H1 (cell line): ENCODE data around the gene CCDC83. TPM values are rescaled to one million over a fixed set of nuclear protein-coding genes. Genes with fewer than 3 reads are reported as not detected.

Experiments
- BACH1 ChIP-seq: IDR thresholded peaks from 2 replicates; pipeline ENCODE4 v1.6.1; 2012; ENCODE audit warnings: low read length, improper control_type of control experiment
- CBX5 ChIP-seq: fragments of 300-800, 300-1000 bp; sonication (generic); IDR thresholded peaks from 2 replicates; pipeline ENCODE4 v1.7.1; 2016; ENCODE audit warnings: antibody characterized with exemption, low read length, low read depth
- CBX8 ChIP-seq: fragments of 300-800, 300-1000 bp; sonication (generic); IDR thresholded peaks from 2 replicates; pipeline ENCODE4 v1.7.1; 2016; ENCODE audit warnings: low read depth, low read length, borderline replicate concordance
- CHD1 ChIP-seq: IDR thresholded peaks from 2 replicates; pipeline ENCODE4 v1.6.1; 2012; ENCODE audit warnings: low read depth, low read length, improper control_type of control experiment
- CHD2 ChIP-seq: IDR thresholded peaks from 2 replicates; pipeline ENCODE4 v1.6.1; 2012; ENCODE audit warnings: low read length, improper control_type of control experiment
- CTBP2 ChIP-seq: IDR thresholded peaks from 2 replicates; pipeline ENCODE4 v1.7.0; 2011; ENCODE audit warnings: borderline replicate concordance, mild to moderate bottlenecking, moderate library complexity, mixed read lengths, low read length; ENCODE audit not compliant: insufficient read depth, insufficient read length
- EZH2 ChIP-seq: fragments of 200-600 bp; sonication (generic); IDR thresholded peaks from 2 replicates; pipeline ENCODE4 v1.7.1; 2012; ENCODE audit warnings: low read depth, mild to moderate bottlenecking, moderate library complexity, low read length, inconsistent platforms; ENCODE audit not compliant: severe bottlenecking
- FOSL1 ChIP-seq: IDR thresholded peaks from 2 replicates; pipeline ENCODE4 v1.6.1; 2011; ENCODE audit warnings: mild to moderate bottlenecking, low read depth, low read length, moderate library complexity; ENCODE audit not compliant: insufficient read depth
- GABPA ChIP-seq: IDR thresholded peaks from 2 replicates; pipeline ENCODE4 v1.6.1; 2011; ENCODE audit warnings: mild to moderate bottlenecking, low read length, moderate library complexity, borderline replicate concordance; ENCODE audit not compliant: insufficient read depth
- JUN ChIP-seq: IDR thresholded peaks from 2 replicates; pipeline ENCODE4 v1.6.1; 2011; ENCODE audit warnings: low read depth, mild to moderate bottlenecking, improper control_type of control experiment, low read length
- KDM5A ChIP-seq: fragments of 200-600 bp; IDR thresholded peaks from 2 replicates; pipeline ENCODE4 v1.7.1; 2012; ENCODE audit warnings: mild to moderate bottlenecking, low read length, inconsistent platforms, mixed read lengths
- NRF1 ChIP-seq: IDR thresholded peaks from 2 replicates; pipeline ENCODE4 v1.6.1; 2011; ENCODE audit warnings: mild to moderate bottlenecking, low read depth, low read length, improper control_type of control experiment
- PHF8 ChIP-seq: fragments of 200-600 bp; sonication (generic); conservative IDR thresholded peaks from 2 replicates; pipeline ENCODE4 v1.7.1; 2012; ENCODE audit warnings: low read depth, mild to moderate bottlenecking, inconsistent platforms, low read length, moderate library complexity
- RAD21 ChIP-seq, 2 experiments: IDR thresholded peaks in 1 of 2; conservative IDR thresholded peaks in 1 of 2; 2 replicates each; pipeline ENCODE4 v1.6.1; 2011; ENCODE audit warnings: low read depth in 2 of 2, low read length in 2 of 2, improper control_type of control experiment in 1 of 2, inconsistent platforms in 1 of 2, mild to moderate bottlenecking in 1 of 2, moderate library complexity in 1 of 2
- RNF2 ChIP-seq: fragments of 200-900, 300-1000 bp; sonication (generic); IDR thresholded peaks from 2 replicates; pipeline ENCODE4 v1.7.1; 2016; ENCODE audit warnings: borderline replicate concordance, low read depth, mild to moderate bottlenecking, antibody characterized with exemption, low read length; ENCODE audit not compliant: poor library complexity, severe bottlenecking; ENCODE audit errors: missing control alignments
- RXRA ChIP-seq: IDR thresholded peaks from 2 replicates; pipeline ENCODE4 v1.6.1; 2011; ENCODE audit warnings: low read depth, mild to moderate bottlenecking, low read length, moderate library complexity; ENCODE audit not compliant: insufficient read depth
- SIN3A ChIP-seq, 2 experiments: IDR thresholded peaks in 1 of 2; conservative IDR thresholded peaks in 1 of 2; 2 replicates each; pipeline ENCODE4 v1.6.1; 2011 to 2012; ENCODE audit warnings: low read length in 2 of 2, improper control_type of control experiment in 1 of 2, low read depth in 1 of 2, mild to moderate bottlenecking in 1 of 2
- SIRT6 ChIP-seq: IDR thresholded peaks from one replicate; pipeline ENCODE4 v1.7.1; 2012; ENCODE audit warnings: low read length, inconsistent platforms
- SIX5 ChIP-seq: IDR thresholded peaks from 2 replicates; pipeline ENCODE4 v1.6.1; 2011; ENCODE audit warnings: mild to moderate bottlenecking, low read depth, low read length
- SP4 ChIP-seq: IDR thresholded peaks from 2 replicates; pipeline ENCODE4 v1.6.1; 2012; ENCODE audit warnings: low read length, inconsistent platforms
- TAF7 ChIP-seq: optimal IDR thresholded peaks from 2 replicates; pipeline ENCODE3; 2011; ENCODE audit warnings: low read depth, mild to moderate bottlenecking, inconsistent platforms, low read length, moderate library complexity, borderline replicate concordance
- USF2 ChIP-seq: IDR thresholded peaks from 2 replicates; pipeline ENCODE4 v1.6.1; 2011; ENCODE audit warnings: low read length, improper control_type of control experiment
- polyA plus RNA-seq, 7 experiments: library from polyadenylated mRNA; depleted of rRNA in 3 of 7; stranded (reverse) in 5 of 7; unstranded in 2 of 7; fragments of >200 nt in 5 of 7; fragments of 200-250 nt in 2 of 7; gene quantifications; 1 replicate in 5 of 7; 2 replicates in 1 of 7; 4 replicates in 1 of 7; pipeline versions ENCODE4 v1.2.1 to v1.2.3, GENCODE V29; 2011 to 2013; ENCODE audit warnings: missing spikeins in 2 of 7, mixed read lengths in 2 of 7
- total RNA-seq: library from RNA; stranded (reverse); fragmentation: NEBNext Ultra II Directional; extraction: Animal tissue kit (Norgen Biotek cat#: 25700); gene quantifications from 2 replicates; pipeline ENCODE4 v1.2.1, GENCODE V29; 2021

Gene CCDC83
- total and polyA plus RNA-seq, 2 of the 8 experiments (the other 6 are each of a cell fraction or from before 2014, with no cell fraction given) = not detected

- TF ChIP-seq KDM5A (no peak), JUN (no peak), RAD21 (IDR thresholded peaks at IDR 0.05 in 1 of 2, conservative IDR thresholded peaks at IDR 0.05 in 1 of 2; ENCODE audit: low read depth in 2 of 2, low read length in 2 of 2) (peak; percentile 91 to 94), NRF1 (no peak), CBX5 (no peak), SIN3A (conservative IDR thresholded peaks at IDR 0.05 in 1 of 2, IDR thresholded peaks at IDR 0.05 in 1 of 2; ENCODE audit: low read depth in 1 of 2, low read length in 2 of 2) (peak in 1 of 2 experiments; percentile 86; a peak in 2 of 4 replicates), GABPA (no peak), PHF8 (peak; percentile 72), SIRT6 (no peak), RXRA (no peak), CBX8 (no peak), TAF7 (no peak), CTBP2 (peak; percentile 56), CHD2 (no peak), SIX5 (no peak), EZH2 (no peak), CHD1 (no peak), BACH1 (peak; percentile 4; the same call in 1 of the 2 replicates), FOSL1 (no peak), SP4 (no peak), RNF2 (no peak), USF2 (no peak)
These were observed 434 bp upstream of the CCDC83 start (continued) for GRCh38 chr11:85854557-85855340.
